Thyroid gland (tissue), 4 donors: Measurements from ENCODE around the gene PDRG1. TPM values are rescaled to one million over a fixed set of nuclear protein-coding genes. Genes with fewer than 3 reads are reported as not detected.

Source experiments
- DNase-seq, 2 donors: peaks; one replicate each; pipeline ENCODE4 v3.0.0-alpha.2; 2019
- H3K27ac ChIP-seq, 3 donors: fragments of 200-600 bp; sonication (generic); 1 replicate in 2 of 3; 2 replicates in 1 of 3; pipeline ENCODE4 v1.5.1; 2016 to 2019; ENCODE audit warnings: mild to moderate bottlenecking in 1 of 3, moderate library complexity in 1 of 3
- H3K27me3 ChIP-seq: fragments of 200-600 bp; sonication (generic); one replicate; pipeline ENCODE4 v1.5.1; 2019
- H3K36me3 ChIP-seq, 2 donors: fragments of 200-600 bp; sonication (generic); one replicate each; pipeline ENCODE4 v1.5.1; 2016 to 2019
- H3K4me1 ChIP-seq, 2 donors: fragments of 200-600 bp; sonication (generic); one replicate each; pipeline ENCODE4 v1.5.1; 2017 to 2019
- H3K4me3 ChIP-seq, 3 donors: fragments of 200-600 bp; sonication (generic); replicated peaks in 1 of 3; 1 replicate in 2 of 3; 2 replicates in 1 of 3; pipeline ENCODE4 v1.5.1; 2016; ENCODE audit warnings: mild to moderate bottlenecking in 1 of 3
- H3K9me3 ChIP-seq: fragments of 200-600 bp; sonication (generic); one replicate; pipeline ENCODE4 v1.5.1; 2017
- CTCF ChIP-seq, 6 experiments: fragments of 200-600 bp in 3 of 6; fragments of 450-650 bp in 3 of 6; sonication (generic) in 3 of 6; IDR thresholded peaks; one replicate each; pipeline ENCODE4 v1.5.1; 2016 to 2019; ENCODE audit warnings: antibody characterized with exemption in 6 of 6, mild to moderate bottlenecking in 2 of 6, inconsistent platforms in 1 of 6, moderate library complexity in 1 of 6
- POLR2A ChIP-seq, 2 donors: fragments of 450-650 bp; IDR thresholded peaks; one replicate each; pipeline ENCODE4 v1.6.1; 2017; ENCODE audit warnings: antibody characterized with exemption in 2 of 2, mild to moderate bottlenecking in 2 of 2, moderate library complexity in 1 of 2
- WGBS, 2 donors: methylation state at CpG; one replicate each; pipeline ENCODE4 v1.1.5; 2017; 5-methylcytosine and 5-hydroxymethylcytosine counted together
- intact Hi-C: fragments of 100-400 bp; cut with DNase I; formaldehyde crosslinking; loops from one replicate; pipeline ENCODE4 v1.15.1; 2023
- total RNA-seq, 4 donors: library from RNA; depleted of rRNA; stranded (reverse); fragments of >200 nt; gene quantifications; one replicate each; pipeline ENCODE4 v1.2.3, GENCODE V29; 2016

Gene PDRG1
- total RNA-seq, 4 donors from 2014 or later, result 7.3 to 14.9 (median 9.2) TPM

- Histone ChIP-seq H3K4me1 (no peaks in the 10 kb centered on the region), H3K4me3 (no peak overlapping the region), H3K36me3 (no peaks in the 10 kb centered on the region), H3K9me3 (no peaks in the 10 kb centered on the region), H3K27ac (no peak overlapping the region), H3K27me3 (no peaks in the 10 kb centered on the region)
- no peak for TF ChIP-seq POLR2A (IDR thresholded peaks at IDR 0.05)
- no peak for DNase-seq
- intact Hi-C loops, result no loop called here
- WGBS, 2 donors, result 86 to 98% methylated on average over 2 of the region's 2 CpGs
These were observed 22.4 kb upstream of the PDRG1 start for GRCh38 chr20:31974296-31974695.

GRCh38 chr20:31972471-31973021 is 20.7 kb upstream of the PDRG1 start:
- TF ChIP-seq POLR2A (IDR thresholded peaks at IDR 0.05) (no peak), CTCF (IDR thresholded peaks at IDR 0.05) (no peak)
- H3K27ac ChIP-seq, result no peak overlapping the region
- H3K4me1 ChIP-seq, result no peaks in the 10 kb centered on the region
- H3K4me3 ChIP-seq, result no peak overlapping the region
- no peaks in the 10 kb centered on the region for H3K36me3 ChIP-seq
- H3K27me3 ChIP-seq, result no peaks in the 10 kb centered on the region
- DNase-seq, result no peak
- intact Hi-C loops, result no loop called here
- 22 to 24% methylated on average over 4 of the region's 4 CpGs for WGBS, 2 donors
- no peaks in the 10 kb centered on the region for H3K9me3 ChIP-seq

GRCh38 chr20:31969991-31970390 is 18.1 kb upstream of the PDRG1 start:
- 66% methylated on average over 5 of the region's 5 CpGs for WGBS, 2 donors
- no peak overlapping the region for H3K27ac ChIP-seq
- TF ChIP-seq POLR2A (IDR thresholded peaks at IDR 0.05), result no peak
- TF ChIP-seq CTCF (IDR thresholded peaks at IDR 0.05), result no peak
- no peaks in the 10 kb centered on the region for H3K36me3 ChIP-seq
- H3K4me3 ChIP-seq, result no peak overlapping the region
- no peaks in the 10 kb centered on the region for H3K9me3 ChIP-seq
- intact Hi-C loops, result no loop called here
- DNase-seq, result no peak
- H3K27me3 ChIP-seq, result no peaks in the 10 kb centered on the region
- H3K4me1 ChIP-seq, result no peaks in the 10 kb centered on the region

- Histone ChIP-seq H3K27me3 (no peaks in the 10 kb centered on the region), H3K36me3 (no peaks in the 10 kb centered on the region), H3K4me3 (no peak overlapping the region), H3K27ac (no peak overlapping the region), H3K9me3 (no peaks in the 10 kb centered on the region), H3K4me1 (no peaks in the 10 kb centered on the region)
- WGBS, 2 donors, result 4 to 5% methylated on average over 9 to 17 of the region's 57 CpGs
- intact Hi-C loops, result no loop called here
- TF ChIP-seq CTCF (IDR thresholded peaks at IDR 0.05), result no peak
- no peak for TF ChIP-seq POLR2A (IDR thresholded peaks at IDR 0.05)
- DNase-seq, result peak; percentile 64 to 75
These were observed 16.7 kb upstream of the PDRG1 start for GRCh38 chr20:31968291-31969126.

- no peaks in the 10 kb centered on the region for H3K4me1 ChIP-seq
- 1% methylated on average over 17 to 20 of the region's 38 CpGs for WGBS, 2 donors
- no peaks in the 10 kb centered on the region for H3K27me3 ChIP-seq
- intact Hi-C loops, result no loop called here
- no peaks in the 10 kb centered on the region for H3K9me3 ChIP-seq
- no peak for TF ChIP-seq CTCF (IDR thresholded peaks at IDR 0.05)
- no peak for TF ChIP-seq POLR2A (IDR thresholded peaks at IDR 0.05)
- H3K27ac ChIP-seq, result no peak within 1 kb of the TSS
- H3K36me3 ChIP-seq, result no peaks in the 10 kb centered on the region
- no peak within 1 kb of the TSS for H3K4me3 ChIP-seq
- no peak for DNase-seq
These were observed 16.0 kb upstream of the PDRG1 start, which contains the start of gene XKR7 for GRCh38 chr20:31967830-31968249. Gene XKR7, plus strand, starts transcription at chr20:31968151. Its CDS starts 25 bp downstream, at chr20:31968176.
